ENCODE results near the gene EVL.
A peak's percentile ranks its signal among the peaks of the same experiment; 100 is the strongest.
"Not testable (repeated sequence)": the region's sequence is repeated elsewhere in the genome, so short reads cannot be mapped to it uniquely, and the experiment has no call there.

Gene EVL

GRCh38 chr14:100176811-100177327, 111.6 kb downstream of the EVL start:
- DNase-seq, result no peak

- no peak for DNase-seq
These were observed 113.5 kb downstream of the EVL start for GRCh38 chr14:100178691-100179090.

- not testable (repeated sequence) for DNase-seq
These were observed 115.4 kb downstream of the EVL start for GRCh38 chr14:100180671-100181070.

GRCh38 chr14:100181876-100182551, 116.8 kb downstream of the EVL start:
- not testable (repeated sequence) for DNase-seq

GRCh38 chr14:100187247-100187833, 122.1 kb downstream of the EVL start:
- no peak for DNase-seq

GRCh38 chr14:100188392-100189030, 123.3 kb downstream of the EVL start:
- no peak for DNase-seq

GRCh38 chr14:100190126-100190525, 124.9 kb downstream of the EVL start:
- DNase-seq, result no peak

GRCh38 chr14:100191584-100192249, 126.5 kb downstream of the EVL start:
- no peak for DNase-seq

- DNase-seq, result no peak
These were observed 127.0 kb downstream of the EVL start for GRCh38 chr14:100192250-100192671.

- DNase-seq, result peak; percentile 100
These were observed 127.6 kb downstream of the EVL start for GRCh38 chr14:100192672-100193416.
